HEK293T (cell line): ENCODE data around the gene FILIP1L.

ENCODE experiments used
- CTCF ChIA-PET: fragments of 350-600 bp; formaldehyde crosslinking; extraction: SDS; loops from one replicate; lab custom pipeline; 2021; ENCODE audit warnings: antibody characterized with exemption, inconsistent platforms; lab: Yijun Ruan, JAX
- POLR2A ChIA-PET: fragments of 350-600 bp; formaldehyde crosslinking; extraction: SDS; loops from one replicate; lab custom pipeline; 2020; ENCODE audit warnings: antibody characterized with exemption, inconsistent platforms; lab: Yijun Ruan, JAX
- DNase-seq: peaks from one replicate; pipeline ENCODE4 v3.0.0; 2012; ENCODE audit warnings: mixed read lengths; ENCODE audit errors: extremely low spot score
- ARNT ChIP-seq: fragments of 450-650 bp; IDR thresholded peaks from 2 replicates; pipeline ENCODE4 v1.6.1; 2017; ENCODE audit warnings: mild to moderate bottlenecking
- BHLHE40 ChIP-seq: fragments of 450-650 bp; IDR thresholded peaks from 2 replicates; pipeline ENCODE4 v1.6.1; 2016; ENCODE audit warnings: mild to moderate bottlenecking, moderate library complexity, borderline replicate concordance
- CTBP1 ChIP-seq: fragments of 450-650 bp; IDR thresholded peaks from 2 replicates; pipeline ENCODE4 v1.6.1; 2016; ENCODE audit warnings: borderline replicate concordance
- ELF4 ChIP-seq: fragments of 450-650 bp; IDR thresholded peaks from 2 replicates; pipeline ENCODE4 v1.6.1; 2017; ENCODE audit warnings: antibody characterized with exemption
- FOXA1 ChIP-seq: fragments of 450-650 bp; IDR thresholded peaks from 2 replicates; pipeline ENCODE4 v1.6.1; 2016; ENCODE audit warnings: mild to moderate bottlenecking
- FOXK2 ChIP-seq: fragments of 450-650 bp; IDR thresholded peaks from 2 replicates; pipeline ENCODE4 v1.6.1; 2016; ENCODE audit warnings: mild to moderate bottlenecking
- FOXM1 ChIP-seq: fragments of 450-650 bp; IDR thresholded peaks from 2 replicates; pipeline ENCODE4 v1.6.1; 2017; ENCODE audit warnings: mild to moderate bottlenecking, borderline replicate concordance
- HDGF ChIP-seq: fragments of 450-650 bp; IDR thresholded peaks from 2 replicates; pipeline ENCODE4 v1.6.1; 2017; ENCODE audit warnings: antibody characterized with exemption, borderline replicate concordance
- L3MBTL2 ChIP-seq: fragments of 450-650 bp; conservative IDR thresholded peaks from 2 replicates; pipeline ENCODE4 v1.6.1; 2016; ENCODE audit warnings: mild to moderate bottlenecking
- LEF1 ChIP-seq: fragments of 450-650 bp; IDR thresholded peaks from 2 replicates; pipeline ENCODE4 v1.6.1; 2017; ENCODE audit warnings: mild to moderate bottlenecking, borderline replicate concordance
- NFRKB ChIP-seq: fragments of 450-650 bp; IDR thresholded peaks from 2 replicates; pipeline ENCODE4 v1.6.1; 2016; ENCODE audit warnings: mild to moderate bottlenecking, moderate library complexity
- SP1 ChIP-seq: fragments of 450-650 bp; IDR thresholded peaks from 2 replicates; pipeline ENCODE4 v1.6.1; 2017
- SUZ12 ChIP-seq: fragments of 450-650 bp; IDR thresholded peaks from 2 replicates; pipeline ENCODE4 v1.6.1; 2016; ENCODE audit warnings: mild to moderate bottlenecking
- TARDBP ChIP-seq: fragments of 450-650 bp; IDR thresholded peaks from 2 replicates; pipeline ENCODE4 v1.6.1; 2016
- ZNF384 ChIP-seq: fragments of 450-650 bp; IDR thresholded peaks from 2 replicates; pipeline ENCODE4 v1.6.1; 2016
- TF ChIP-seq, protein P1 (sequence below): fragments of 450-650 bp; IDR thresholded peaks from 2 replicates; pipeline ENCODE4 v1.6.1; 2016

The FILIP1L gene

GRCh38 chr3:99838755-99839154, 275.5 kb downstream of the FILIP1L start:
- TF ChIP-seq TARDBP (no peak), SP1 (no peak), ELF4 (no peak), CTBP1 (no peak), SUZ12 (no peak), NFRKB (no peak), ZNF384 (no peak), BHLHE40 (no peak), LEF1 (no peak)
- TF ChIP-seq, protein P1, sequence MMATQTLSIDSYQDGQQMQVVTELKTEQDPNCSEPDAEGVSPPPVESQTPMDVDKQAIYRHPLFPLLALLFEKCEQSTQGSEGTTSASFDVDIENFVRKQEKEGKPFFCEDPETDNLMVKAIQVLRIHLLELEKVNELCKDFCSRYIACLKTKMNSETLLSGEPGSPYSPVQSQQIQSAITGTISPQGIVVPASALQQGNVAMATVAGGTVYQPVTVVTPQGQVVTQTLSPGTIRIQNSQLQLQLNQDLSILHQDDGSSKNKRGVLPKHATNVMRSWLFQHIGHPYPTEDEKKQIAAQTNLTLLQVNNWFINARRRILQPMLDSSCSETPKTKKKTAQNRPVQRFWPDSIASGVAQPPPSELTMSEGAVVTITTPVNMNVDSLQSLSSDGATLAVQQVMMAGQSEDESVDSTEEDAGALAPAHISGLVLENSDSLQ, result no peak
- DNase-seq, result no peak
- CTCF ChIA-PET, result no interaction called here
- POLR2A ChIA-PET, result no interaction called here

GRCh38 chr3:99837715-99838114, 276.6 kb downstream of the FILIP1L start:
- DNase-seq, result no peak
- ChIA-PET CTCF (interaction anchor here (0.6 kb wide), 1 partner anchor 30 kb away, joined by 4 read pairs; no protein-coding TSS in a partner anchor), POLR2A (no interaction called here)
- no peak for TF ChIP-seq ARNT
- no peak for TF ChIP-seq SP1
- TF ChIP-seq NFRKB, result no peak
- TF ChIP-seq FOXM1, result no peak
- TF ChIP-seq BHLHE40, result no peak
- no peak for TF ChIP-seq SUZ12
- TF ChIP-seq, protein P1, result no peak
- TF ChIP-seq L3MBTL2, result no peak
- TF ChIP-seq FOXA1, result no peak
- TF ChIP-seq ZNF384, result no peak
- no peak for TF ChIP-seq TARDBP
- TF ChIP-seq CTBP1, result no peak
- TF ChIP-seq LEF1, result no peak
- TF ChIP-seq FOXK2, result no peak
- TF ChIP-seq ELF4, result no peak
- no peak for TF ChIP-seq HDGF

DNA sequence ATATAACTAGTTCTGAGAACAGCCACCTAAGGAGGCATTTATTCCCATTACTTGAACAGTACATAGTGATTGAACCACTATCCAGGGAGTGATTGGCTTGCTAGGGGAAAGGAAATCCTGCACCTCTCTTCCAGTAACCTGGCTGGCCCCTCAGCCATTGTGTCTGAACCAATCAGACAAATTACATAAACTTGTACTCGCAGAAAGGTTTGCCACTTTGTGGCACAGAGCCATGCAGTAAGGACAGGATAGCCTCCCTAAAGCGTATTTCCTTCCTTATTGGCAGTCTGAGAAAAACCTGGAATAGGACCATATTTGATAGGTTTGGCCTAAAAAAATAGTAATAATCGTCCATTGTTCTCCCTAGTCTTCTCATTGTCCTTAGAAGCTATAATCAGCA, 277.6 kb downstream of the FILIP1L start:
- ChIA-PET POLR2A (interaction anchor here (0.9 kb wide), 1 partner anchor 424 kb away, joined by 4 read pairs; the partner anchor contains the start of gene TBC1D23), CTCF (interaction anchor here (0.9 kb wide), 1 partner anchor 20 kb away, joined by 3 read pairs; no protein-coding TSS in a partner anchor)
- no peak for DNase-seq
- TF ChIP-seq BHLHE40 (no peak), NFRKB (no peak), L3MBTL2 (no peak), FOXA1 (no peak), ARNT (no peak), FOXK2 (no peak), SUZ12 (no peak), CTBP1 (no peak), LEF1 (no peak), SP1 (no peak), ZNF384 (no peak), ELF4 (no peak), FOXM1 (no peak), TARDBP (no peak), HDGF (no peak)
- TF ChIP-seq, protein P1, result no peak

DNA sequence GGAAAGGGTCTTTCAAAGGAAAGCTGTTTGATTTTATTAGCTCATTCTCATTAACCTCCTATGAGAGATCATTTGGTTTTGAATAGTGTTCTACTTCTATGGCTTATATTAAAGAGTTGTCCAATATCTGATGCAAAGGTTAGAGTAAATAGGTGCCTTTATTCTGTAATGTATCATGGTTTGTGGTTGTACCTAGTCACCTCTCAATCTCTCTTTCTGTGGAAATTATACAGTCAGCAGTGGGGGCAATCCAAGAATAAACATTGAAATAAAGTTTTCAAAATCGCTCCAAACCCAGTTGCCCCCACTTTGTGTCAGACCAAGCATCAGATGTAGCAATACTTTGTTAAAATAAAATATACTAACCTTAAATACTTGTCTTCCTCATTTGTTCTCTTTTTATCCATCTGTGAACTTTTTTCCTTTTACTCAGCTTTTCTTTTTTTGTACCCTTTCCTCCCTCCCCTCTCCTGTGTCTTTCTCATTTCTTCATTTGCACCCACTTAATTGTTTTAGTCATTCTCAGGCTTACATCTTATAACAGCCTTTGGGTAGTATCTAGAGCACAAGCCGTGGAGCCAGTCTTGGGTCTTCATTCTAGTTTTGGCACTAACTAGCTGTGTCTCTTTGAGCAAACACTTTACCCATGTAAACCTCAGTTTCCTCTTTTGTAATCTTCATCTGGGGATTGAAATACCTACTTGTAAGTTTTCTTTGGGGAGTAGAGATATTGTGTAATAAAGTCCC, 279.9 kb downstream of the FILIP1L start:
- ChIA-PET CTCF (no interaction called here), POLR2A (interaction anchor here (1.1 to 1.7 kb wide), 2 partner anchors 11 to 17 kb away, joined by 3 to 4 read pairs; partner anchors contain the start of gene CMSS1)
- DNase-seq, result no peak
- TF ChIP-seq, protein P1, result no peak
- TF ChIP-seq CTBP1 (no peak), ARNT (no peak), BHLHE40 (no peak), SUZ12 (no peak), NFRKB (no peak), SP1 (no peak), ZNF384 (no peak)

- ChIA-PET POLR2A (interaction anchor here (1.1 kb wide), 1 partner anchor 11 kb away, joined by 3 read pairs; no protein-coding TSS in a partner anchor), CTCF (interaction anchor here (0.6 kb wide), 1 partner anchor 227 kb away, joined by 3 read pairs; no protein-coding TSS in a partner anchor)
- DNase-seq, result no peak
- TF ChIP-seq ZNF384 (no peak), SUZ12 (no peak), FOXM1 (no peak), FOXA1 (no peak), SP1 (no peak), ARNT (no peak), ELF4 (no peak), NFRKB (no peak), TARDBP (no peak), BHLHE40 (no peak), L3MBTL2 (no peak)
Measured at GRCh38 chr3:99833617-99834205, 280.6 kb downstream of the FILIP1L start.
